ENCODE data around the gene SLC38A5.

- TF ChIP-seq CTCF (IDR thresholded peaks at IDR 0.05; ENCODE audit: extremely low read depth in 1 of 2, insufficient read depth in 1 of 2, low read depth in 1 of 2, low read length in 2 of 2), result no peak
- TF ChIP-seq POLR2A (IDR thresholded peaks at IDR 0.05; ENCODE audit: low read depth, low read length), result peak; percentile 68
- TF ChIP-seq EZH2 (IDR thresholded peaks at IDR 0.05; ENCODE audit: borderline replicate concordance, low read depth, low read length, severe bottlenecking), result no peak
- no peak for TF ChIP-seq MAX (IDR thresholded peaks at IDR 0.05; ENCODE audit: insufficient read depth, insufficient read length)
- no peak for TF ChIP-seq POLR2AphosphoS5 (IDR thresholded peaks at IDR 0.05; ENCODE audit: insufficient read depth, low read depth, low read length)
Observed at GRCh38 chrX:48475774-48476577, 5.9 kb upstream of the SLC38A5 start, which contains the start of gene FTSJ1.
